ENCODE measurements around the gene ADNP2.

DNA sequence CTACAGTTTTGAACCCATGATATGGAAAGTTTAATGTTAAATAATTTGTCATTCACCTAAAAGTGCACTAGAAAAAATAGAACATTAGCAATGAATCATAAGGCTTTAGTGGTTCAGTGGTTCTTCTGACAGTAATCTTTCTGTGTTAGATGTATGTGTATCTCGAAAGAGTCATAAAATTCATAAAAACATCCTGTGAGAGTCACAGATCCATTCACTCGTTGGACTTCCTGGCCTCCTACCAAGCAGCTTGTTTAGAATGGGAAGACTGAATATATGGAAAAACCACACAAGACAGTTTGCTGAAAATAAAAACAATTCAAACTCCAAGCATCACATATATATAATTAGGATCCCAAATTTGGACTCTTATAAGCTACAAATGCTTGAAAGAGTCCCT is 34.8 kb downstream of the ADNP2 start:
- TF ChIP-seq, protein P1, sequence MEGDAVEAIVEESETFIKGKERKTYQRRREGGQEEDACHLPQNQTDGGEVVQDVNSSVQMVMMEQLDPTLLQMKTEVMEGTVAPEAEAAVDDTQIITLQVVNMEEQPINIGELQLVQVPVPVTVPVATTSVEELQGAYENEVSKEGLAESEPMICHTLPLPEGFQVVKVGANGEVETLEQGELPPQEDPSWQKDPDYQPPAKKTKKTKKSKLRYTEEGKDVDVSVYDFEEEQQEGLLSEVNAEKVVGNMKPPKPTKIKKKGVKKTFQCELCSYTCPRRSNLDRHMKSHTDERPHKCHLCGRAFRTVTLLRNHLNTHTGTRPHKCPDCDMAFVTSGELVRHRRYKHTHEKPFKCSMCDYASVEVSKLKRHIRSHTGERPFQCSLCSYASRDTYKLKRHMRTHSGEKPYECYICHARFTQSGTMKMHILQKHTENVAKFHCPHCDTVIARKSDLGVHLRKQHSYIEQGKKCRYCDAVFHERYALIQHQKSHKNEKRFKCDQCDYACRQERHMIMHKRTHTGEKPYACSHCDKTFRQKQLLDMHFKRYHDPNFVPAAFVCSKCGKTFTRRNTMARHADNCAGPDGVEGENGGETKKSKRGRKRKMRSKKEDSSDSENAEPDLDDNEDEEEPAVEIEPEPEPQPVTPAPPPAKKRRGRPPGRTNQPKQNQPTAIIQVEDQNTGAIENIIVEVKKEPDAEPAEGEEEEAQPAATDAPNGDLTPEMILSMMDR (IDR thresholded peaks at IDR 0.05), result no peak
- no peak for TF ChIP-seq POLR2A (IDR thresholded peaks at IDR 0.05)

Data from tibial nerve (tissue), 3 donors.